Neural cell (in vitro differentiated cells): ENCODE results near the gene FARP1. TPM values are rescaled to one million over a fixed set of nuclear protein-coding genes. Genes with fewer than 3 reads are reported as not detected.

Source experiments
- H2AFZ ChIP-seq: fragments of 200-600, 300-800 bp; sonication (generic), shearing (Covaris generic); 2 replicates; pipeline ENCODE4 v1.6.0; 2014; ENCODE audit warnings: low read depth, mild to moderate bottlenecking, antibody characterized with exemption, low read length, moderate library complexity
- H3F3A ChIP-seq: fragments of 200-600 bp; shearing (Covaris generic); 2 replicates; pipeline ENCODE4 v1.6.1; 2016; ENCODE audit warnings: mild to moderate bottlenecking, moderate library complexity, mixed read lengths, antibody characterized with exemption, low read length; ENCODE audit not compliant: insufficient read depth, poor library complexity, severe bottlenecking
- H3K27ac ChIP-seq: fragments of 200-600, 300-800 bp; sonication (generic), shearing (Covaris generic); 2 replicates; pipeline ENCODE4 v1.5.1; 2014; ENCODE audit warnings: mild to moderate bottlenecking, low read length, moderate library complexity
- H3K27me3 ChIP-seq: fragments of 300-800, 200-600 bp; sonication (generic), shearing (Covaris generic); 2 replicates; pipeline ENCODE4 v1.6.0; 2014; ENCODE audit warnings: mild to moderate bottlenecking, low read depth, low read length, moderate library complexity; ENCODE audit not compliant: insufficient read depth
- H3K36me3 ChIP-seq: fragments of 300-800, 200-600 bp; sonication (generic), shearing (Covaris generic); 2 replicates; pipeline ENCODE4 v1.5.1; 2014; ENCODE audit warnings: mild to moderate bottlenecking, antibody characterized with exemption, low read length, moderate library complexity; ENCODE audit not compliant: insufficient read depth
- H3K4me2 ChIP-seq: fragments of 300-800, 200-600 bp; sonication (generic), shearing (Covaris generic); 2 replicates; pipeline ENCODE4 v1.6.0; 2014; ENCODE audit warnings: mild to moderate bottlenecking, low read length
- H3K4me3 ChIP-seq: fragments of 300-800, 200-600 bp; sonication (generic), shearing (Covaris generic); 2 replicates; pipeline ENCODE4 v1.5.1; 2014; ENCODE audit warnings: mild to moderate bottlenecking, low read length, moderate library complexity
- H3K79me2 ChIP-seq: fragments of 200-600 bp; shearing (Covaris generic); replicated peaks from 2 replicates; pipeline ENCODE4 v1.6.0; 2014; ENCODE audit warnings: mild to moderate bottlenecking, low read length, moderate library complexity; ENCODE audit not compliant: insufficient read depth
- H3K9ac ChIP-seq: fragments of 300-800, 200-600 bp; sonication (generic), shearing (Covaris generic); 2 replicates; pipeline ENCODE4 v1.6.1; 2016; ENCODE audit warnings: mild to moderate bottlenecking, low read length, mixed read lengths
- H3K9me2 ChIP-seq: fragments of 200-600 bp; shearing (Covaris generic); 2 replicates; pipeline ENCODE4 v1.6.1; 2016; ENCODE audit warnings: mild to moderate bottlenecking, low read length, mixed read lengths; ENCODE audit not compliant: insufficient read depth
- H3K9me3 ChIP-seq: fragments of 200-600, 300-800 bp; sonication (generic), shearing (Covaris generic); 2 replicates; pipeline ENCODE4 v1.6.1; 2016; ENCODE audit warnings: mild to moderate bottlenecking, mixed run types, low read length, moderate library complexity, mixed read lengths
- H4K20me1 ChIP-seq: fragments of 200-600 bp; shearing (Covaris generic); 2 replicates; pipeline ENCODE4 v1.6.1; 2016; ENCODE audit warnings: mild to moderate bottlenecking, mixed run types; ENCODE audit not compliant: insufficient read depth
- CTCF ChIP-seq: fragments of 450-650 bp; IDR thresholded peaks from 2 replicates; pipeline ENCODE4 v1.5.1; 2014; ENCODE audit warnings: antibody characterized with exemption, mild to moderate bottlenecking, moderate library complexity; ENCODE audit not compliant: poor library complexity, severe bottlenecking
- EP300 ChIP-seq: fragments of 450-650 bp; conservative IDR thresholded peaks from 2 replicates; pipeline ENCODE4 v1.6.1; 2014; ENCODE audit warnings: antibody characterized with exemption, mild to moderate bottlenecking, moderate library complexity; ENCODE audit not compliant: poor library complexity, severe bottlenecking
- EZH2 ChIP-seq: fragments of 200-600, 300-800 bp; shearing (Covaris generic), sonication (generic); IDR thresholded peaks from 2 replicates; pipeline ENCODE4 v1.6.1; 2014; ENCODE audit warnings: antibody characterized with exemption, low read length, borderline replicate concordance, mild to moderate bottlenecking; ENCODE audit not compliant: insufficient read depth, poor library complexity, severe bottlenecking
- MXI1 ChIP-seq: fragments of 450-650 bp; conservative IDR thresholded peaks from 2 replicates; pipeline ENCODE4 v1.6.1; 2014; ENCODE audit warnings: antibody characterized with exemption, mild to moderate bottlenecking; ENCODE audit not compliant: poor library complexity, severe bottlenecking
- POLR2AphosphoS5 ChIP-seq: IDR thresholded peaks from 2 replicates; pipeline ENCODE4 v1.6.1; 2012
- RAD21 ChIP-seq: fragments of 450-650 bp; conservative IDR thresholded peaks from 2 replicates; pipeline ENCODE4 v1.6.1; 2014; ENCODE audit warnings: antibody characterized with exemption, mild to moderate bottlenecking, moderate library complexity
- SMC3 ChIP-seq: fragments of 450-650 bp; conservative IDR thresholded peaks from 2 replicates; pipeline ENCODE4 v1.6.1; 2014; ENCODE audit warnings: antibody characterized with exemption, mild to moderate bottlenecking, moderate library complexity; ENCODE audit not compliant: poor library complexity
- TAF1 ChIP-seq: IDR thresholded peaks from 2 replicates; pipeline ENCODE4 v1.6.1; 2012; ENCODE audit warnings: low read depth
- polyA plus RNA-seq: library from polyadenylated mRNA; depleted of rRNA; stranded (reverse); fragments of >200 nt; gene quantifications from 2 replicates; pipeline ENCODE4 v1.2.3, GENCODE V29; 2014
- TF ChIP-seq, protein P1 (sequence below): IDR thresholded peaks from 2 replicates; pipeline ENCODE4 v1.6.1; 2012; ENCODE audit warnings: borderline replicate concordance

Gene FARP1
- polyA plus RNA-seq, 1 donor from 2014 or later, result 19.7 TPM

DNA sequence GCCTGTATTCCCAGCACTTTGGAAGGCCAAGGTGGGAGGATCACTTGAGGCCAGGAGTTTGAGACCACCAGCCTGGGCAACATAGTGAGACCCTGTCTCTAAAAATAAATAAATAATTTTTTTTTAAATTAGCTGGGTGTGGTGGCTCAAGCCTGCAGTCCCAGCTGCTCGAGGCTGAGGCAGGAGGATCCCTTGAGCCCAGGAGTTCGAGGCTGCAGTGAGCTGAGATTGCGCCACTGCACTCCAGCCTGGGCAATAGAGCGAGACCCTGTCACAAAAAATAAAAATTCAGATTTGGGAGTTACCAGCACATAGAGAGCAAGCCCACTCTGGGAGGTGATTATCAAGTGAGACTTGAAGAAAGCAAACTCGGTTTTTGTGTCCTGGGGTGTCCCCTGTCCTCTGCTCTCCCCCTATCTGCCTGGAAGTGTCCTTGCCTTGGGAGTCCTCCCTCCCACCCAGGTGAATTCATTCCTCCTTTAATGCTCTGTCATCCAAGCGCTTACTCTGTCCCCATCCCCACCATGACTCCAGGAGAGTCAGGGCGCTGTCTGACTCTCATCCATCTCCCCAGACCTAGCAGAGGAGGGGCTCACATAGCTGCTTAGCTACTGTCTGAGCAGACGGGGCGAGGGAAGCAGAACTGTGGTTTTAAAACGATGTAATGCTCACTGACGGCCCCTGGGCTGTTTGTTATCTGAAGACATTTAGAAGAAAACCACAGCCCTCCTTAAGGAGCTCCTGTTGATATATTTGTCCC is 287.3 kb downstream of the FARP1 start:
- no peak overlapping the region for H3K4me3 ChIP-seq
- no peak overlapping the region for H3K9ac ChIP-seq
- H3K9me2 ChIP-seq, result no peaks in the 10 kb centered on the region
- no peak overlapping the region for H2AFZ ChIP-seq
- TF ChIP-seq EP300 (no peak), RAD21 (no peak), TAF1 (no peak), SMC3 (no peak), MXI1 (no peak), CTCF (no peak), POLR2AphosphoS5 (no peak), EZH2 (no peak)
- TF ChIP-seq, protein P1, sequence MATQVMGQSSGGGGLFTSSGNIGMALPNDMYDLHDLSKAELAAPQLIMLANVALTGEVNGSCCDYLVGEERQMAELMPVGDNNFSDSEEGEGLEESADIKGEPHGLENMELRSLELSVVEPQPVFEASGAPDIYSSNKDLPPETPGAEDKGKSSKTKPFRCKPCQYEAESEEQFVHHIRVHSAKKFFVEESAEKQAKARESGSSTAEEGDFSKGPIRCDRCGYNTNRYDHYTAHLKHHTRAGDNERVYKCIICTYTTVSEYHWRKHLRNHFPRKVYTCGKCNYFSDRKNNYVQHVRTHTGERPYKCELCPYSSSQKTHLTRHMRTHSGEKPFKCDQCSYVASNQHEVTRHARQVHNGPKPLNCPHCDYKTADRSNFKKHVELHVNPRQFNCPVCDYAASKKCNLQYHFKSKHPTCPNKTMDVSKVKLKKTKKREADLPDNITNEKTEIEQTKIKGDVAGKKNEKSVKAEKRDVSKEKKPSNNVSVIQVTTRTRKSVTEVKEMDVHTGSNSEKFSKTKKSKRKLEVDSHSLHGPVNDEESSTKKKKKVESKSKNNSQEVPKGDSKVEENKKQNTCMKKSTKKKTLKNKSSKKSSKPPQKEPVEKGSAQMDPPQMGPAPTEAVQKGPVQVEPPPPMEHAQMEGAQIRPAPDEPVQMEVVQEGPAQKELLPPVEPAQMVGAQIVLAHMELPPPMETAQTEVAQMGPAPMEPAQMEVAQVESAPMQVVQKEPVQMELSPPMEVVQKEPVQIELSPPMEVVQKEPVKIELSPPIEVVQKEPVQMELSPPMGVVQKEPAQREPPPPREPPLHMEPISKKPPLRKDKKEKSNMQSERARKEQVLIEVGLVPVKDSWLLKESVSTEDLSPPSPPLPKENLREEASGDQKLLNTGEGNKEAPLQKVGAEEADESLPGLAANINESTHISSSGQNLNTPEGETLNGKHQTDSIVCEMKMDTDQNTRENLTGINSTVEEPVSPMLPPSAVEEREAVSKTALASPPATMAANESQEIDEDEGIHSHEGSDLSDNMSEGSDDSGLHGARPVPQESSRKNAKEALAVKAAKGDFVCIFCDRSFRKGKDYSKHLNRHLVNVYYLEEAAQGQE, result no peak
- no peaks in the 10 kb centered on the region for H3F3A ChIP-seq
- H3K79me2 ChIP-seq, result no peaks in the 10 kb centered on the region
- H3K4me2 ChIP-seq, result no peak overlapping the region
- no peaks in the 10 kb centered on the region for H3K36me3 ChIP-seq
- H4K20me1 ChIP-seq, result no peaks in the 10 kb centered on the region
- no peaks in the 10 kb centered on the region for H3K9me3 ChIP-seq
- H3K27ac ChIP-seq, result no peak overlapping the region
- no peaks in the 10 kb centered on the region for H3K27me3 ChIP-seq

DNA sequence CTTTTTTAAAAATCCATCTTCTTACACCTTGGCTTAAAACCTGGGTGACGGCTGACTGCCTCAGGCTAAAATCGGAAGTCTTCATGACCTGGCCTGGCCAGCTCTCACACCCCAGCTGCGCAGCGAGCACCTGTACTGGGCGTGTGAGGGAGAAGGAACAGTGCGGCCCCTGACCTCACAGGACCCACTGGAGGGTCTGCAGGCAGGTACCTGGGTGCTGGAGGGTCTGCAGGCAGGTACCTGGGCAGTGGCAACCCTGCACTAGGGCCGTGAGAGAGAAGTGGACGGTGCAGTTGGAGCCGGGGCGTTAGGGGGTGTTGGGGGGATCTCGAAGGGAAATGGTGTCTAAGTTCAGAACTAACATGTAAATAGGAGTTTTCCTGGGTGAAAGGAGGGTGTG is 289.7 kb downstream of the FARP1 start:
- Histone ChIP-seq H3K36me3 (no peaks in the 10 kb centered on the region), H3K4me3 (no peak overlapping the region), H3K9me3 (no peaks in the 10 kb centered on the region), H3K9me2 (no peaks in the 10 kb centered on the region), H3K27me3 (no peaks in the 10 kb centered on the region), H2AFZ (no peak overlapping the region), H3K79me2 (no peaks in the 10 kb centered on the region), H3K27ac (no peak overlapping the region), H3K4me2 (no peak overlapping the region), H3K9ac (no peak overlapping the region), H3F3A (no peaks in the 10 kb centered on the region), H4K20me1 (no peaks in the 10 kb centered on the region)
- TF ChIP-seq MXI1 (no peak), POLR2AphosphoS5 (no peak), TAF1 (no peak), RAD21 (no peak)
- TF ChIP-seq, protein P1, result no peak
